H9 (cell line): ENCODE results near the gene CATSPERE. TPM values are rescaled to one million over a fixed set of nuclear protein-coding genes. Genes with fewer than 3 reads are reported as not detected.

Experiments used
- DNase-seq: peaks from one replicate; pipeline ENCODE4 v3.0.0-alpha.2; 2017
- H2AFZ ChIP-seq: one replicate; pipeline ENCODE4 v1.6.1; 2013; ENCODE audit warnings: mild to moderate bottlenecking, low read length, control low read depth, moderate library complexity
- H2AK5ac ChIP-seq: 2 replicates; pipeline ENCODE4 v1.6.1; 2013; ENCODE audit warnings: low read length, control low read depth, mixed read lengths; ENCODE audit not compliant: insufficient read length
- H2BK120ac ChIP-seq: one replicate; pipeline ENCODE4 v1.6.1; 2013; ENCODE audit warnings: low read depth, mild to moderate bottlenecking, low read length, control low read depth, inconsistent platforms; ENCODE audit not compliant: poor library complexity, severe bottlenecking
- H2BK12ac ChIP-seq: 2 replicates; pipeline ENCODE4 v1.6.1; 2013; ENCODE audit warnings: low read length, control low read depth, mixed read lengths, low read depth; ENCODE audit not compliant: insufficient read length
- H2BK15ac ChIP-seq: 2 replicates; pipeline ENCODE4 v1.6.1; 2013; ENCODE audit warnings: low read depth, low read length, control low read depth
- H2BK20ac ChIP-seq: one replicate; pipeline ENCODE4 v1.6.1; 2013; ENCODE audit warnings: low read depth, mild to moderate bottlenecking, low read length, control low read depth, inconsistent platforms; ENCODE audit not compliant: poor library complexity, severe bottlenecking
- H2BK5ac ChIP-seq: 2 replicates; pipeline ENCODE4 v1.6.1; 2013; ENCODE audit warnings: low read length, control low read depth, mixed read lengths; ENCODE audit not compliant: insufficient read length
- H3K14ac ChIP-seq: 2 replicates; pipeline ENCODE4 v1.6.1; 2013; ENCODE audit warnings: low read length, control low read depth; ENCODE audit not compliant: insufficient read depth
- H3K18ac ChIP-seq: 2 replicates; pipeline ENCODE4 v1.6.1; 2013; ENCODE audit warnings: low read depth, mild to moderate bottlenecking, mixed read lengths, low read length, control low read depth; ENCODE audit not compliant: insufficient read length
- H3K23ac ChIP-seq: 2 replicates; pipeline ENCODE4 v1.6.1; 2013; ENCODE audit warnings: low read length, control low read depth, mixed read lengths, low read depth; ENCODE audit not compliant: insufficient read length
- H3K23me2 ChIP-seq: 2 replicates; pipeline ENCODE4 v1.6.1; 2013; ENCODE audit warnings: low read depth, mild to moderate bottlenecking, mixed read lengths, low read length, control low read depth; ENCODE audit not compliant: insufficient read length, poor library complexity, severe bottlenecking
- H3K27ac ChIP-seq: 2 replicates; pipeline ENCODE4 v1.5.1; 2013; ENCODE audit warnings: low read length, control low read depth, mixed read lengths, low read depth; ENCODE audit not compliant: insufficient read length
- H3K27me3 ChIP-seq: 2 replicates; pipeline ENCODE4 v1.6.1; 2013; ENCODE audit warnings: low read length, control low read depth, inconsistent platforms; ENCODE audit not compliant: insufficient read depth
- H3K4ac ChIP-seq: 2 replicates; pipeline ENCODE4 v1.6.1; 2013; ENCODE audit warnings: low read depth, mild to moderate bottlenecking, control low read depth, inconsistent platforms, low read length, moderate library complexity
- H3K4me1 ChIP-seq: 2 replicates; pipeline ENCODE4 v1.6.1; 2013; ENCODE audit warnings: low read length, control low read depth, inconsistent platforms; ENCODE audit not compliant: insufficient read depth
- H3K4me2 ChIP-seq: 2 replicates; pipeline ENCODE4 v1.6.1; 2013; ENCODE audit warnings: low read length, control low read depth, mixed read lengths; ENCODE audit not compliant: insufficient read length, insufficient read depth
- H3K56ac ChIP-seq: 2 replicates; pipeline ENCODE4 v1.6.1; 2013; ENCODE audit warnings: low read depth, mild to moderate bottlenecking, mixed read lengths, low read length, control low read depth; ENCODE audit not compliant: insufficient read length
- H3K79me1 ChIP-seq: 2 replicates; pipeline ENCODE4 v1.6.1; 2013; ENCODE audit warnings: low read depth, mild to moderate bottlenecking, moderate library complexity, low read length, control low read depth, inconsistent platforms; ENCODE audit not compliant: insufficient read depth, poor library complexity, severe bottlenecking
- H3K79me2 ChIP-seq: 2 replicates; pipeline ENCODE4 v1.6.1; 2013; ENCODE audit warnings: low read length, control low read depth, inconsistent platforms; ENCODE audit not compliant: insufficient read depth
- H3K9ac ChIP-seq: 2 replicates; pipeline ENCODE4 v1.6.1; 2013; ENCODE audit warnings: low read length, control low read depth, mixed read lengths; ENCODE audit not compliant: insufficient read length; ENCODE audit errors: extremely low read depth
- H3K9me3 ChIP-seq: one replicate; pipeline ENCODE4 v1.6.1; 2013; ENCODE audit warnings: low read depth, low read length, inconsistent platforms; ENCODE audit not compliant: control insufficient read depth
- H3T11ph ChIP-seq: one replicate; pipeline ENCODE4 v1.6.1; 2013; ENCODE audit warnings: mild to moderate bottlenecking, low read length, control low read depth, inconsistent platforms
- H4K20me1 ChIP-seq: one replicate; pipeline ENCODE4 v1.6.1; 2013; ENCODE audit not compliant: control insufficient read depth, insufficient read length, insufficient read depth
- H4K5ac ChIP-seq: 2 replicates; pipeline ENCODE4 v1.6.1; 2013; ENCODE audit warnings: low read depth, mild to moderate bottlenecking, mixed read lengths, low read length, control low read depth; ENCODE audit not compliant: insufficient read length
- H4K8ac ChIP-seq: replicated peaks from 2 replicates; pipeline ENCODE4 v1.6.1; 2013; ENCODE audit warnings: low read length, control low read depth, mixed read lengths, low read depth; ENCODE audit not compliant: insufficient read length
- H4K91ac ChIP-seq: 2 replicates; pipeline ENCODE4 v1.6.1; 2013; ENCODE audit warnings: low read depth, mild to moderate bottlenecking, moderate library complexity, mixed read lengths, low read length, control low read depth; ENCODE audit not compliant: insufficient read length
- H3K27ac Mint-ChIP-seq, 3 experiments: 2 replicates in 2 of 3; 3 replicates in 1 of 3; pipeline ENCODE4 v1.8.0; 2020 to 2021; ENCODE audit warnings: mixed read lengths in 3 of 3, mild to moderate bottlenecking in 1 of 3, moderate library complexity in 1 of 3
- H3K27me3 Mint-ChIP-seq: 2 replicates; pipeline ENCODE4 v1.8.0; 2021; ENCODE audit warnings: low read depth, mild to moderate bottlenecking, moderate library complexity, mixed read lengths
- H3K36me3 Mint-ChIP-seq, 3 experiments: 2 replicates in 2 of 3; 3 replicates in 1 of 3; pipeline ENCODE4 v1.8.0; 2020 to 2021; ENCODE audit warnings: low read depth in 3 of 3, mixed read lengths in 3 of 3; ENCODE audit not compliant: insufficient read depth in 1 of 3
- H3K4me1 Mint-ChIP-seq, 2 experiments: 2 replicates each; pipeline ENCODE4 v1.8.0; 2020; ENCODE audit warnings: mixed read lengths in 2 of 2
- H3K4me3 Mint-ChIP-seq, 2 experiments: 2 replicates in 1 of 2; 3 replicates in 1 of 2; pipeline ENCODE4 v1.8.0; 2020 to 2021; ENCODE audit warnings: mild to moderate bottlenecking in 2 of 2, mixed read lengths in 2 of 2, moderate library complexity in 1 of 2
- H3K9me3 Mint-ChIP-seq, 2 experiments: 2 replicates in 1 of 2; 3 replicates in 1 of 2; pipeline ENCODE4 v1.8.0; 2020; ENCODE audit warnings: mild to moderate bottlenecking in 2 of 2, mixed read lengths in 2 of 2, moderate library complexity in 1 of 2
- WGBS: extraction: QIAGEN DNeasy Blood & Tissue Kit; methylation state at CpG from one replicate; pipeline ENCODE4 v1.1.7; 2013; ENCODE audit warnings: missing lambda C conversion rate, low lambda C conversion rate, mixed read lengths; ENCODE audit not compliant: insufficient read length; ENCODE audit errors: extremely low coverage; 5-methylcytosine and 5-hydroxymethylcytosine counted together
- total RNA-seq: library from RNA; stranded (reverse); gene quantifications from 2 replicates; pipeline ENCODE4 v1.2.1, GENCODE V29; 2021
- TF ChIP-seq, protein P1 (sequence below): fragments of 200-600 bp; sonication (generic); conservative IDR thresholded peaks from 3 replicates; pipeline ENCODE4 v1.8.0; 2021; ENCODE audit warnings: antibody characterized with exemption, mild to moderate bottlenecking

Gene CATSPERE
- total RNA-seq, 1 experiment from 2014 or later = 0.31 TPM

- H3K27ac ChIP-seq = no peak overlapping the region
- Mint-ChIP-seq H3K9me3 (peaks cover 0 to 2% of the 10 kb centered on the region in 2 experiments; a peak in 2 of 5 replicates), H3K4me3 (no peak overlapping the region), H3K4me1 (no peaks in the 10 kb centered on the region), H3K27me3 (no peaks in the 10 kb centered on the region), H3K36me3 (peaks cover 0 to 1% (median 0%) of the 10 kb centered on the region in 3 experiments; a peak in 1 of 7 replicates), H3K27ac (no peak overlapping the region)
- TF ChIP-seq, protein P1, sequence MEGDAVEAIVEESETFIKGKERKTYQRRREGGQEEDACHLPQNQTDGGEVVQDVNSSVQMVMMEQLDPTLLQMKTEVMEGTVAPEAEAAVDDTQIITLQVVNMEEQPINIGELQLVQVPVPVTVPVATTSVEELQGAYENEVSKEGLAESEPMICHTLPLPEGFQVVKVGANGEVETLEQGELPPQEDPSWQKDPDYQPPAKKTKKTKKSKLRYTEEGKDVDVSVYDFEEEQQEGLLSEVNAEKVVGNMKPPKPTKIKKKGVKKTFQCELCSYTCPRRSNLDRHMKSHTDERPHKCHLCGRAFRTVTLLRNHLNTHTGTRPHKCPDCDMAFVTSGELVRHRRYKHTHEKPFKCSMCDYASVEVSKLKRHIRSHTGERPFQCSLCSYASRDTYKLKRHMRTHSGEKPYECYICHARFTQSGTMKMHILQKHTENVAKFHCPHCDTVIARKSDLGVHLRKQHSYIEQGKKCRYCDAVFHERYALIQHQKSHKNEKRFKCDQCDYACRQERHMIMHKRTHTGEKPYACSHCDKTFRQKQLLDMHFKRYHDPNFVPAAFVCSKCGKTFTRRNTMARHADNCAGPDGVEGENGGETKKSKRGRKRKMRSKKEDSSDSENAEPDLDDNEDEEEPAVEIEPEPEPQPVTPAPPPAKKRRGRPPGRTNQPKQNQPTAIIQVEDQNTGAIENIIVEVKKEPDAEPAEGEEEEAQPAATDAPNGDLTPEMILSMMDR = peak; percentile 37; the same call in 2 of the 3 replicates
- H3K9me3 ChIP-seq = no peaks in the 10 kb centered on the region
- no peak overlapping the region for H3K18ac ChIP-seq
- H4K8ac ChIP-seq = no peak overlapping the region
- no peak overlapping the region for H4K5ac ChIP-seq
- H2BK20ac ChIP-seq = no peak overlapping the region
- H3K79me2 ChIP-seq = no peaks in the 10 kb centered on the region
- H2AFZ ChIP-seq = no peak overlapping the region
- H3K23me2 ChIP-seq = no peaks in the 10 kb centered on the region
- no peak overlapping the region for H2BK120ac ChIP-seq
- no peak overlapping the region; the same call in 1 of the 2 replicates for H3K14ac ChIP-seq
- no peaks in the 10 kb centered on the region for H4K20me1 ChIP-seq
- H3K4me2 ChIP-seq = no peak overlapping the region
- WGBS = no CpG with 5 or more reads among the region's 10 CpGs
- H3K79me1 ChIP-seq = no peaks in the 10 kb centered on the region
- no peak overlapping the region for H3K4ac ChIP-seq
- no peak overlapping the region for H3K23ac ChIP-seq
- H2BK15ac ChIP-seq = no peak overlapping the region
- no peak overlapping the region for H3K56ac ChIP-seq
- H4K91ac ChIP-seq = no peak overlapping the region
- no peak overlapping the region for H2BK5ac ChIP-seq
- no peaks in the 10 kb centered on the region for H3K27me3 ChIP-seq
- H2AK5ac ChIP-seq = no peak overlapping the region
- H2BK12ac ChIP-seq = no peak overlapping the region
- H3K4me1 ChIP-seq = no peaks in the 10 kb centered on the region
- H3T11ph ChIP-seq = no peak overlapping the region
- DNase-seq = no peak
- H3K9ac ChIP-seq = no peak overlapping the region
Observed at GRCh38 chr1:244636488-244637259, 175.6 kb downstream of the CATSPERE start.
